VCaP (cell line): ENCODE results near the gene IRAK2.
A peak's percentile ranks its signal among the peaks of the same experiment; 100 is the strongest.

Experiments
- H3K27ac ChIP-seq: fragments of 450-650 bp; 2 replicates; pipeline ENCODE4 v1.5.1; 2017
- TF ChIP-seq, protein P1 (sequence below): fragments of 450-650 bp; conservative IDR thresholded peaks from 2 replicates; pipeline ENCODE4 v1.5.1; 2017; ENCODE audit warnings: mild to moderate bottlenecking, moderate library complexity

Gene IRAK2

DNA sequence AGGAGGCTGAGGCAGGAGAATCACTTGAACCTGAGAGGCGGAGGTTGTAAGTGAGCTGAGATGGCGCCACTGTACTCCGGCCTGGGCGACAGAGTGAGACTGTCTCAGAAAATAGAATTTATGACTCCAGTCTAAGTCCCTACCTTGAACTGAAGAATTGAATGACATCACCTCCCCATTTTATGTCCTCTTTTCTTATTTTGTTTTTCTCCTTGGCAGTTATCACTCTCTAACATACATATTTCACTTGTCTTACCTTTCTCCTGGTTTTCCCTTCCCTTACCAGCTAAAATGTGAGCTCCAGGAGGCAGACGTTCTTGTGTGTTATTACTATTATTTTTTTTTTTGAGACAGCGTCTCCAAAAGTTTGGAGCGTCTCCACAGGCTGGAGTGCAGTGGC lies 91.1 kb downstream of the IRAK2 start:
- no peak overlapping the region for H3K27ac ChIP-seq
- TF ChIP-seq, protein P1, sequence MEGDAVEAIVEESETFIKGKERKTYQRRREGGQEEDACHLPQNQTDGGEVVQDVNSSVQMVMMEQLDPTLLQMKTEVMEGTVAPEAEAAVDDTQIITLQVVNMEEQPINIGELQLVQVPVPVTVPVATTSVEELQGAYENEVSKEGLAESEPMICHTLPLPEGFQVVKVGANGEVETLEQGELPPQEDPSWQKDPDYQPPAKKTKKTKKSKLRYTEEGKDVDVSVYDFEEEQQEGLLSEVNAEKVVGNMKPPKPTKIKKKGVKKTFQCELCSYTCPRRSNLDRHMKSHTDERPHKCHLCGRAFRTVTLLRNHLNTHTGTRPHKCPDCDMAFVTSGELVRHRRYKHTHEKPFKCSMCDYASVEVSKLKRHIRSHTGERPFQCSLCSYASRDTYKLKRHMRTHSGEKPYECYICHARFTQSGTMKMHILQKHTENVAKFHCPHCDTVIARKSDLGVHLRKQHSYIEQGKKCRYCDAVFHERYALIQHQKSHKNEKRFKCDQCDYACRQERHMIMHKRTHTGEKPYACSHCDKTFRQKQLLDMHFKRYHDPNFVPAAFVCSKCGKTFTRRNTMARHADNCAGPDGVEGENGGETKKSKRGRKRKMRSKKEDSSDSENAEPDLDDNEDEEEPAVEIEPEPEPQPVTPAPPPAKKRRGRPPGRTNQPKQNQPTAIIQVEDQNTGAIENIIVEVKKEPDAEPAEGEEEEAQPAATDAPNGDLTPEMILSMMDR = no peak

DNA sequence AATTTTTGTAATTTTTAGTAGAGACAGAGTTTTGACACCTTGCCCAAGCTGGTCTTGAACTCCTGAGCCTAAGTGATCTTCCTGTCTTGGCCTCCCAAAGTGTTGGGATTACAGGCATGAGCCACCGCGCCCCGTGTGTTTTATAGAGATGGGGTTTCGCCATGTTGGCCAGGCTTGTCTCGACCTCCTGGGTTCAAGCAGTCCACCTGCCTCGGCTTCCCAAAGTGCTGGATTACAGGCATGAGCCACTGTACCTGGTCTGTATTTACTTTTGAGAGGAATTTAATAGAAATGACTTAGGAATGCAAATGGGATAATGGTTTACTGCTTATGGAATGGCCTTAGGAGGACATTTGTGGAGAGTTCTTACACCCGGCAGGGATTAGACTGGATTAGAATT lies 94.3 kb downstream of the IRAK2 start:
- no peak overlapping the region for H3K27ac ChIP-seq
- TF ChIP-seq, protein P1 = no peak

DNA sequence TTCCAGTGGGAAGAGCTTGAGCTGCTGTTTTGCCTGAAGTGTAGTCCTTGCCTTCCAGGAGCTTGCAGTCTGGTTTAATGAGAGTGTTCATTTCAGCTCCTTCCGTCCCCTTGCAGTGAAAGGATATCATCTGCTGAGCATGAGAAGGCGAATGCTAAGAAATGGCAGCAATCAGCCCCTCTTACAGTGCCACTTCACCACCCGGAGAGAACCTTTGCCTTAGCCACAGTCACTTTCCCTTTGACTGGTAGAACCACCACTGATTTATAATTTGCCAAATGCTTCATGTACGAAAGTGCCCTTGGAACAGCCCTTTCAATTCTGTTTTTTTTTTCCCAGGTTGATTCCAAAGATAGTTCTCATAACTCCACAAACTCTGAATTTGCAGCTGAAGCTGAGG lies 95.1 kb downstream of the IRAK2 start:
- TF ChIP-seq, protein P1 = no peak
- H3K27ac ChIP-seq = no peak overlapping the region

DNA sequence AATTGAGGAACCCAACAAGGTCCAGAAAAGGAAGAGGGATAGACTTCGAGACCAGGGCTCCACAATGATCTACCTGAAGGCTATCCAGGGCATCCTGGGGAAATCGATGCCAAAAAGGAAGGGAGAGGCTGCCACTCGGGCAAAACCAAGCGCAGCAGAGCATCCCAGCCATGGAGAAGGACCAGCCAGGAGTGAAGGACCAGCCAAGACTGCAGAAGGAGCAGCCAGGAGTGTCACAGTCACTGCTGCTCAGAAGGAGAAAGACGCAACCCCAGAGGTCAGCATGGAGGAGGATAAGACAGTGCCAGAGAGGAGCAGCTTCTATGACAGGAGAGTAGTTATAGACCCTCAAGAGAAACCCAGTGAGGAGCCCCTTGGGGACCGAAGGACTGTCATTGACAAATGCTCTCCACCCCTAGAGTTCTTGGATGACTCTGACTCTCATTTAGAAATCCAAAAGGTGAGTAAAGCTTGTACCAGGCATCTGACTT lies 95.5 kb downstream of the IRAK2 start:
- no peak overlapping the region for H3K27ac ChIP-seq
- TF ChIP-seq, protein P1 = no peak

DNA sequence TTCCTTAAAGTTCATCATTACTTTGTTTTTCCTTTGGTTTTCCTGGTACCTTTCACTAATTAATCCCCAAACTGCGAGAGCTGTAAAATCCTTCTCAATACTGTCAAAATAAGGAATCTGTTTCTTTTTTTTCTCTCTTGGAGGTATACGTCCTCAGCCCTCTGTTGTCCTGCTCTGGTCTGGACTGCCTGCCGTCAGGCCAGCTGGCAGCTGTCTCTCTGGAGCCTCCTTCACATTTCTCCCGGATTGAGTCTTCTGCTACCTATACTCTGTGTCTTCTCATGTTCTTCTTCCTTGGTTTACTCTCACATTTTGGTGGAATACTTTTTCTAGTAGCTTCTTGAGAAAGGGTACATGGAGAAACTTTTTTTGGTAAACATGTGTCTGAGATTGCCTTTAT lies 97.3 kb downstream of the IRAK2 start:
- TF ChIP-seq, protein P1 = no peak
- peak overlapping the region; percentile 4; the same call in 1 of the 2 replicates for H3K27ac ChIP-seq

DNA sequence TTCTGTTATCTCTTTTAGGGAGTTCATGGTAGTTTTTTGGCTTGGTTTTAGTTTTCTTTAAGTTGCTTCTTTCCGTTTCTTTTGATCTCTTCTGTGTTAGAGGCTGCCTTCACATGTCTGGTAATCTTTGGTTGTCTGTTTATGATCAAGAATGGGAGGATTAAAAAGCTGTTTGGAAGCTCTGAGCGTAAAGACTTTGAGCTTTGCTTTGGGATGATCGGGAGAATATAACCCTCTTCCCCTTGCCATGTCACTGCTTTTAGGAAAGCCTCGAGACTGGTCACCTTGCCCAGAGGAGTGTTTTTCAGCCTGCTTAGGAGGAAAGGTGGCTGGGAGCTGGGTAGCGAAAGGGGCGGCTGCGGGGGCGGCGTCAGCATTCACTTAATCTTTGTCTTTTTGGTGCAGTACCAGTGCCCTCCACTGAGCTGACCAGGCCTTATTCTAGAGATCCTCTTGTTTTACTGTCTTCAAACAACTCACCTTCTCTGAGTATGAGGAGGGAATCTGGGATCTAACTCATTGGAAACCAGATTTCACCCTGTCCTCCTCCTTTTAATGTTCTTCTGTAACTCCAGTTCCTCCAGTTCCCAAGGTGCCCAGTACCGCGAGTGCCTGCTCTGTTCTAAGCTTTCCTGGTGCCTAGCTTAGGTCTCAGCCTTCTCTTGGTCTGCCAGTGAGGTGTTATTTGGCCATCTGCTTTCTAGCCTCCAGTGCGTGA lies 99.1 kb downstream of the IRAK2 start:
- TF ChIP-seq, protein P1 = peak; percentile 69
- peak overlapping the region; percentile 53 for H3K27ac ChIP-seq

DNA sequence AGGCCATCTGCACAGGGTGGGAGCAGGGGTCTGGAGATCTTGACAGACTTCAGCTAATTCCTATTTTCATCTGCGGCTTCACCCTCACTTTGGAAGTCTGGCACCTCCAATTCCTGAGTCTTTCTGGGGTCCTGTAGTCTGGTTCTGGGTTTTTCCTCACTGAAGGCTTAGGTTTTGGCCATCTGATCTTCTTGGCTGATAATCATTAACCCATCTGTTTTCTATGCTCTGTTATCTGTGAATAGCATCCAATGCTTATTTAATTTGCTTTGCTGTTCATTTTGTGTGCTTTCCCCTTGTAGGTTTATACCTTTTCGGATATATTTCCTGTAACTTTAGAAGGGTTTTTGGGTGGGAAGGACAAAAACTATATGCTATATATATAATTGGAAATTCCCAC lies 101.1 kb downstream of the IRAK2 start:
- TF ChIP-seq, protein P1 = no peak
- peak overlapping the region; percentile 53 for H3K27ac ChIP-seq

DNA sequence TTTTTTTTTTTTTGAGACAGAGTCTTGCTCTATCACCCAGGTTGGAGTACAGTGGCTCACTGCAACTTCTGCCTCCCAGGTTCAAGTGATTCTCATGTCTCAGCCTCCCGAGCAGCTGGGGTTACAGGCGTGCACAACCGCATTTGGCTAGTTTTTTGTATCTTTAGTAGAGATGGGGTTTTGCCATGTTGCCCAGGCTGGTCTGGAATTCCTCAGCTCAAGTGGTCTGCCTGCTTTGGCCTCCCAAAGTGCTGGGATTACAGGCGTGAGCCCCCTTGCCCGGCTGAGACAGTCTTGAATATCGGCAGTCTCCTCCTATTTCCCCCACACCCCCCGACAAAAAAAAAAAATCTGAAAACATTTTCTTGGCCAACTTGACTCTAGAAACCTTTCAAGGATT lies 102.2 kb downstream of the IRAK2 start:
- peak overlapping the region; percentile 53; the same call in 1 of the 2 replicates for H3K27ac ChIP-seq
